CD14-positive monocyte (primary cell): ENCODE measurements around the gene SLC10A7. TPM values are rescaled to one million over a fixed set of nuclear protein-coding genes. Genes with fewer than 3 reads are reported as not detected.

Source experiments
- DNase-seq, 3 donors: peaks; one replicate each; pipeline ENCODE4 v3.0.0-alpha.2; 2011 to 2022
- H2AFZ ChIP-seq: 2 replicates; pipeline ENCODE4 v1.6.0; 2012; ENCODE audit warnings: mild to moderate bottlenecking, low read depth, low read length, inconsistent platforms; ENCODE audit not compliant: insufficient read depth, poor library complexity, severe bottlenecking
- H3K27ac ChIP-seq, 2 donors: 1 replicate in 1 of 2; 2 replicates in 1 of 2; pipeline ENCODE4 v1.5.1; 2012 to 2013; ENCODE audit warnings: low read length in 2 of 2, control low read depth in 1 of 2, inconsistent platforms in 1 of 2, low read depth in 1 of 2, mild to moderate bottlenecking in 1 of 2
- H3K27me3 ChIP-seq, 2 donors: one replicate each; pipeline versions ENCODE4 v1.6.0 to v1.6.1; 2011 to 2013; ENCODE audit warnings: low read length in 2 of 2; ENCODE audit not compliant: control insufficient read depth in 2 of 2, insufficient read depth in 2 of 2
- H3K36me3 ChIP-seq, 2 donors: replicated peaks in 1 of 2; 1 replicate in 1 of 2; 2 replicates in 1 of 2; pipeline versions ENCODE4 v1.5.1 to v1.6.1; 2012 to 2013; ENCODE audit warnings: low read length in 2 of 2, control low read depth in 1 of 2, inconsistent platforms in 1 of 2, mild to moderate bottlenecking in 1 of 2; ENCODE audit not compliant: insufficient read depth in 2 of 2, control insufficient read depth in 1 of 2
- H3K4me1 ChIP-seq, 2 donors: 1 replicate in 1 of 2; 2 replicates in 1 of 2; pipeline versions ENCODE4 v1.5.1 to v1.6.1; 2012 to 2013; ENCODE audit warnings: low read length in 2 of 2, control low read depth in 1 of 2, inconsistent platforms in 1 of 2, mild to moderate bottlenecking in 1 of 2, moderate library complexity in 1 of 2; ENCODE audit not compliant: insufficient read depth in 2 of 2, control insufficient read depth in 1 of 2
- H3K4me2 ChIP-seq: replicated peaks from 2 replicates; pipeline ENCODE3; 2012; ENCODE audit warnings: low read length, moderate library complexity, mild to moderate bottlenecking; ENCODE audit not compliant: poor library complexity, severe bottlenecking; ENCODE audit errors: extremely low read depth
- H3K4me3 ChIP-seq, 3 experiments: fragments of 200-600 bp in 1 of 3; sonication (generic) in 1 of 3; replicated peaks in 1 of 3; 1 replicate in 2 of 3; 2 replicates in 1 of 3; pipeline ENCODE4 v1.5.1; 2011 to 2013; ENCODE audit warnings: low read length in 3 of 3, mild to moderate bottlenecking in 3 of 3, control low read depth in 2 of 3, low read depth in 2 of 3, inconsistent platforms in 1 of 3, moderate library complexity in 1 of 3
- H3K79me2 ChIP-seq: 2 replicates; pipeline ENCODE4 v1.6.0; 2012; ENCODE audit warnings: mild to moderate bottlenecking, control low read depth, inconsistent platforms, low read length, moderate library complexity; ENCODE audit not compliant: insufficient read depth
- H3K9ac ChIP-seq: 2 replicates; pipeline ENCODE4 v1.6.0; 2017; ENCODE audit warnings: low read length, mild to moderate bottlenecking; ENCODE audit not compliant: insufficient read depth, poor library complexity, severe bottlenecking
- H3K9me3 ChIP-seq, 2 donors: replicated peaks in 1 of 2; 1 replicate in 1 of 2; 2 replicates in 1 of 2; pipeline versions ENCODE4 v1.5.1 to v1.6.1; 2012 to 2013; ENCODE audit warnings: low read length in 2 of 2, control low read depth in 1 of 2; ENCODE audit not compliant: control insufficient read depth in 1 of 2, insufficient read depth in 1 of 2
- H4K20me1 ChIP-seq: 2 replicates; pipeline ENCODE4 v1.6.0; 2012; ENCODE audit warnings: mild to moderate bottlenecking, low read length, control low read depth, moderate library complexity; ENCODE audit not compliant: insufficient read depth
- H3K27ac Mint-ChIP-seq, 7 donors: one replicate each; pipeline ENCODE4 v1.8.0; 2020; ENCODE audit warnings: mild to moderate bottlenecking in 7 of 7, mixed read lengths in 7 of 7, moderate library complexity in 6 of 7, inconsistent platforms in 2 of 7
- H3K27me3 Mint-ChIP-seq, 3 donors: one replicate each; pipeline ENCODE4 v1.8.0; 2021 to 2022; ENCODE audit warnings: low read depth in 3 of 3, mild to moderate bottlenecking in 3 of 3, mixed read lengths in 3 of 3, moderate library complexity in 3 of 3, inconsistent platforms in 1 of 3
- H3K36me3 Mint-ChIP-seq, 2 donors: one replicate each; pipeline ENCODE4 v1.8.0; 2020; ENCODE audit warnings: mixed read lengths in 2 of 2, inconsistent platforms in 1 of 2, mild to moderate bottlenecking in 1 of 2
- H3K4me1 Mint-ChIP-seq: one replicate; pipeline ENCODE4 v1.8.0; 2020; ENCODE audit warnings: mild to moderate bottlenecking, mixed read lengths
- H3K4me3 Mint-ChIP-seq, 2 donors: one replicate each; pipeline ENCODE4 v1.8.0; 2020; ENCODE audit warnings: mild to moderate bottlenecking in 2 of 2, mixed read lengths in 2 of 2, moderate library complexity in 1 of 2
- H3K9me3 Mint-ChIP-seq, 7 donors: one replicate each; pipeline ENCODE4 v1.8.0; 2020 to 2022; ENCODE audit warnings: mixed read lengths in 7 of 7, mild to moderate bottlenecking in 6 of 7, moderate library complexity in 6 of 7, inconsistent platforms in 2 of 7
- CTCF ChIP-seq: fragments of 200-600 bp; IDR thresholded peaks from one replicate; pipeline ENCODE4 v1.8.0; 2022; ENCODE audit warnings: antibody characterized with exemption, mild to moderate bottlenecking
- WGBS: methylation state at CpG from one replicate; pipeline ENCODE4 v1.1.5; 2013; ENCODE audit warnings: missing lambda C conversion rate; ENCODE audit not compliant: insufficient coverage; 5-methylcytosine and 5-hydroxymethylcytosine counted together
- intact Hi-C, 2 donors: fragments of 100-400 bp; cut with micrococcal nuclease; formaldehyde crosslinking; loops; one replicate each; pipeline versions ENCODE4 v1.15.0 to v1.15.1; 2023
- polyA plus RNA-seq, 3 donors: library from polyadenylated mRNA; depleted of rRNA in 1 of 3; unstranded in 2 of 3; stranded (reverse) in 1 of 3; fragments of 300-500 nt in 2 of 3; fragments of >200 nt in 1 of 3; fragmentation: Illumina TruSeq in 2 of 3; gene quantifications; 1 replicate in 2 of 3; 2 replicates in 1 of 3; pipeline ENCODE4 v1.2.3, GENCODE V29; 2012 to 2021

The SLC10A7 gene
- polyA plus RNA-seq, 3 donors, result 6.6 to 8.3 (median 6.8) TPM

GRCh38 chr4:146415829-146416228 is 105.9 kb downstream of the SLC10A7 start:
- H3K4me1 ChIP-seq, result no peaks in the 10 kb centered on the region
- Mint-ChIP-seq H3K4me3 (no peak overlapping the region), H3K36me3 (peaks cover 0 to 2% of the 10 kb centered on the region in 2 donors), H3K27ac (no peak overlapping the region), H3K4me1 (no peaks in the 10 kb centered on the region), H3K27me3 (peaks cover 0 to 1% (median 0%) of the 10 kb centered on the region in 3 donors), H3K9me3 (no peaks in the 10 kb centered on the region)
- no peaks in the 10 kb centered on the region for H4K20me1 ChIP-seq
- H3K79me2 ChIP-seq, result no peaks in the 10 kb centered on the region
- H3K36me3 ChIP-seq, result no peaks in the 10 kb centered on the region
- no peak overlapping the region for H2AFZ ChIP-seq
- intact Hi-C loops, result no loop called here
- H3K4me3 ChIP-seq, result no peak overlapping the region
- H3K27me3 ChIP-seq, result no peaks in the 10 kb centered on the region
- no peak for TF ChIP-seq CTCF
- no peak for DNase-seq
- no peaks in the 10 kb centered on the region for H3K9me3 ChIP-seq
- no peak overlapping the region for H3K4me2 ChIP-seq
- H3K27ac ChIP-seq, result no peak overlapping the region
- WGBS, result no CpG with 5 or more reads among the region's 1 CpG
- no peak overlapping the region for H3K9ac ChIP-seq

- intact Hi-C loops, result no loop called here
- no peaks in the 10 kb centered on the region for H3K36me3 ChIP-seq
- no peak overlapping the region for H3K9ac ChIP-seq
- Mint-ChIP-seq H3K36me3 (peaks cover 0 to 2% of the 10 kb centered on the region in 2 donors), H3K4me1 (no peaks in the 10 kb centered on the region), H3K27ac (no peak overlapping the region), H3K9me3 (peaks cover 0 to 5% (median 0%) of the 10 kb centered on the region in 7 donors), H3K27me3 (peaks cover 0 to 2% (median 0%) of the 10 kb centered on the region in 3 donors), H3K4me3 (no peak overlapping the region)
- H3K27me3 ChIP-seq, result no peaks in the 10 kb centered on the region
- 33% methylated on average over 1 of the region's 4 CpGs for WGBS
- no peak overlapping the region for H3K27ac ChIP-seq
- H3K4me1 ChIP-seq, result no peaks in the 10 kb centered on the region
- DNase-seq, result no peak
- no peaks in the 10 kb centered on the region for H3K79me2 ChIP-seq
- H3K9me3 ChIP-seq, result no peaks in the 10 kb centered on the region
- H3K4me3 ChIP-seq, result no peak overlapping the region
- no peak for TF ChIP-seq CTCF
- H4K20me1 ChIP-seq, result no peaks in the 10 kb centered on the region
- H2AFZ ChIP-seq, result no peak overlapping the region
- H3K4me2 ChIP-seq, result no peak overlapping the region
Observed at GRCh38 chr4:146407669-146408084, 114.1 kb downstream of the SLC10A7 start.
